Mesodermal cell (in vitro differentiated cells): ENCODE data around the gene G6PC2.
A peak's percentile ranks its signal among the peaks of the same experiment; 100 is the strongest.
"Not testable (repeated sequence)": the region's sequence is repeated elsewhere in the genome, so short reads cannot be mapped to it uniquely, and the experiment has no call there.

Experiments used
- H3K27ac ChIP-seq: 2 replicates; pipeline ENCODE4 v1.7.0; 2013; ENCODE audit warnings: mild to moderate bottlenecking, low read depth, low read length, moderate library complexity; ENCODE audit not compliant: severe bottlenecking
- H3K36me3 ChIP-seq: 2 replicates; pipeline ENCODE4 v1.7.1; 2013; ENCODE audit warnings: mild to moderate bottlenecking, low read length, moderate library complexity; ENCODE audit not compliant: control insufficient read depth, insufficient read depth
- H3K4me1 ChIP-seq: one replicate; pipeline ENCODE4 v1.7.1; 2013; ENCODE audit warnings: mild to moderate bottlenecking, low read length; ENCODE audit not compliant: insufficient read depth, control insufficient read depth, poor library complexity, severe bottlenecking
- H3K4me3 ChIP-seq: 2 replicates; pipeline ENCODE4 v1.7.0; 2013; ENCODE audit warnings: low read length, control low read depth, mild to moderate bottlenecking; ENCODE audit not compliant: insufficient read depth, poor library complexity, severe bottlenecking; ENCODE audit errors: extremely low read depth
- H3K9me3 ChIP-seq: 2 replicates; pipeline ENCODE4 v1.7.1; 2013; ENCODE audit warnings: mild to moderate bottlenecking, low read length, moderate library complexity; ENCODE audit not compliant: control insufficient read depth
- WGBS, 2 experiments: methylation state at CpG; one replicate each; pipeline ENCODE4 v1.1.5; 2013; ENCODE audit warnings: missing lambda C conversion rate in 2 of 2; ENCODE audit not compliant: insufficient coverage in 2 of 2; 5-methylcytosine and 5-hydroxymethylcytosine counted together

Gene G6PC2

DNA sequence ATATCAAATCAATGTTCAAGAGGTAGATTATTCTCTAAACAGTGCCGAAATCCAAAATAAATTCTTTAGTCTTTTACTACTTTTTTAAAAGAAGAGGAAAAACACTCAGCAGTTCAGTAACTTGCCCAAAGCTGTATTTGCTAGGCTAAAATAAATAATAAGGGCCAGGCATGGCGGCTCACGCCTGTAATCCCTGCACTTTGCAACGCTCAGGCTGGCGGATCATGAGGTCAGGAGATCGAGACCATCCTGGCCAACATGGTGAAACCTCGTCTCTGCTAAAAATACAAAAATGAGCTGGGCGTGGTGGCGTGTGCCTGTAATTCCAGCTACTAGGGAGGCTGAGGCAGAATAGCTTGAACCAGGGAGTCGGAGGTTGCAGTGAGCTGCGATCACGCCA, 18.9 kb upstream of the G6PC2 start:
- WGBS, 2 experiments = 96 to 97% methylated on average over 9 of the region's 12 CpGs
- not testable (repeated sequence) for H3K4me1 ChIP-seq, H3K27ac ChIP-seq, H3K9me3 ChIP-seq, H3K4me3 ChIP-seq
- H3K36me3 ChIP-seq = peaks cover 30% of the 10 kb centered on the region

DNA sequence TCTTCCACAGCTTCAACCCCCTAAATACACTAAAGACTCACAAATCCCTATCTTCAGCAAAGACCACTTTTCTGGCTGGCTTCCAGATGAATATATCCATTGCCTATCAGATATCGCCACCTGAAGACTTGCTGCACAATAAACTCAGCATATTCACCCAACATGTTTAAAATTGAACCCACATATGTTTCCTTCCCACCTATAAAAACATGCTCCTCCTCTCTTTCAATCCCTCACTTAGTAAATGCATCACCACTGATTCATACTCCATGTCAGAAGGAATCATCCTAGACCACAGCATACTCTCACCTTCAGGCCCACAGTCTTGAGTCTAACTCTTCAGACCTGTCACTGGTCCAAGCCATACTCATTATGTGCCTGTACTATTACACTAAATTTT, 16.1 kb upstream of the G6PC2 start:
- H3K4me1 ChIP-seq = no peaks in the 10 kb centered on the region
- H3K27ac ChIP-seq = no peak overlapping the region
- H3K36me3 ChIP-seq = peaks cover 43% of the 10 kb centered on the region
- H3K9me3 ChIP-seq = no peaks in the 10 kb centered on the region
- no peak overlapping the region for H3K4me3 ChIP-seq
- 100% methylated on average over 1 of the region's 1 CpG for WGBS, 2 experiments

DNA sequence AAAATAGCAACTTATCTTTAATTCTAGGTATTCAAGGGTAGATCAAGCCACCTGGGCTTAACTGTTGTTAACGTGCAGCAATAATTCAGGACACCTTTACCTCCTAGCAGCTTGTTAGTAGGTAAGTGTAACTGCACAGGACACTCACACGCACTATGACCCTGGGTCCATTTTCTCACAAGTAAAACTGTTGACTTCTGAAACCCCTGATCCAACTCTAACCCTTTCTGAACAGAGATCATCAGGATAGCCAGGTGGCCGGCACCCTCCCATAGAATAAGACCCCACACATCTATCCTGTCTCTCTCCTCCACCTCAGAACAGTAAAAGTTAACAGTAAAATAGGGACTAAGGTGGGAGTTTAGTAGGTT, 11.5 kb upstream of the G6PC2 start:
- WGBS, 2 experiments = 20 to 21% methylated on average over 1 to 2 of the region's 3 CpGs
- H3K4me1 ChIP-seq = no peaks in the 10 kb centered on the region
- peak overlapping the region; percentile 65 for H3K4me3 ChIP-seq
- H3K27ac ChIP-seq = no peak overlapping the region
- peaks cover 35% of the 10 kb centered on the region for H3K36me3 ChIP-seq
- no peaks in the 10 kb centered on the region for H3K9me3 ChIP-seq

DNA sequence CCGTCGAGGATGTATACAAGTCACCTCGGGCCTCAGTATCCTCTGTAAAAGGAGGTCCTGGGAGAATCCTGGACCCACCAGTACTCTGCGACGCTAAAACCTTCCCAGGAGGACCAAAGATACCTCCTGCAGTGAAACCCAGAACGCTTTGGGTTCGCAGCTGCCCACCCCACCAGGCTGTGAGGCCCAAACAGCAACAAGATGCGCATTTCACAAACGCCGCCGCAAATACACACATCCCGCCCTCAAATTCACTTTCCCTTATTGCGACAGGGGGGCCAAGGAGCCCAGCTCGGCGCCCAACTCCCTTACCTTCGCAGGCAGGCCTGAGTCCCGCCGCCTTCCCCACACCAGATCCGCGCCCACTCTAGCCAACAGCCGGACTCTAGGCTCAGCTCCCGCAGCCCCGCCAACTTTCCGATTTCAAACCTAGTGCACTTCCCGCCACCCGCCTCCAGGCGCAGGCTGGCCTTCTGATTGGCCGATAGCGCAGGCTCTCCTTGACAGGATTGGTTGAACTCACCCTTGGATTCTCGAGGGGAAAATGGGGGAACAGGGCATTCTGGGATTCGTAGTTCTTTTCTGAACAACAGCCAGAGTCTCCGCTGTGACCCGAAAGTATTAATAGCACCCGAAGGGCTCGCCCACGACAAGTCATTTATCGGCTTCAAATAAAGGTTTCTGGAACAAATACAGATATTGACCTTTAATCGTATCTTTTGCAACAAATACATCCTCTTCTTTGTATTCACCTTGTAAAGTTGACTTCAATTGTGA, 10.9 kb upstream of the G6PC2 start, which contains the start of gene SPC25:
SPC25 (minus strand) TSS at position 425 of the 777 bp plus-strand sequence. CDS start 911 bp downstream, outside the sequence.
- 0% methylated on average over 20 to 25 of the region's 38 CpGs for WGBS, 2 experiments
- no peaks in the 10 kb centered on the region for H3K9me3 ChIP-seq
- peaks cover 30% of the 10 kb centered on the region for H3K36me3 ChIP-seq
- no peak within 1 kb of the TSS for H3K27ac ChIP-seq
- peak within 1 kb of the TSS; percentile 65 for H3K4me3 ChIP-seq
- no peaks in the 10 kb centered on the region for H3K4me1 ChIP-seq

DNA sequence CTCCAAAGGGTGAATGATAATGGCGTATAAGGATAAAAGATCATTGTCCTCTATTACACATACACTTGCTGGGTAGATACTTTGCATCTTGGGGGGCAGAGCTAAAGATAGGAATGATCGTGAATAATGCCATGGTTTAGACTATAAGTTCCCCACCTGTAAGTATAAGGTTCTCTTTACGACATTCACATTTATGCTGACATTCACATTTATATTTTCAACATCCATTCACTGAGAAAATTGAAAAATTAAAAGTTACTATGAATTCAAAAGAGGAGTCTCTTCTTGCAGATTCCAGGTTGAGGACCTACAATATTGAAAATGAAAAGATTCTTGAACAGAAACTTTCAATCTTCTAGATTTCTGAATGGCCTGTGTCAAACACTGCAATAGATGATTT, 8.8 kb upstream of the G6PC2 start:
- Histone ChIP-seq H3K27ac (no peak overlapping the region), H3K9me3 (no peaks in the 10 kb centered on the region), H3K36me3 (peaks cover 12% of the 10 kb centered on the region), H3K4me3 (no peak overlapping the region), H3K4me1 (no peaks in the 10 kb centered on the region)
- no CpG with 5 or more reads among the region's 3 CpGs for WGBS, 2 experiments

DNA sequence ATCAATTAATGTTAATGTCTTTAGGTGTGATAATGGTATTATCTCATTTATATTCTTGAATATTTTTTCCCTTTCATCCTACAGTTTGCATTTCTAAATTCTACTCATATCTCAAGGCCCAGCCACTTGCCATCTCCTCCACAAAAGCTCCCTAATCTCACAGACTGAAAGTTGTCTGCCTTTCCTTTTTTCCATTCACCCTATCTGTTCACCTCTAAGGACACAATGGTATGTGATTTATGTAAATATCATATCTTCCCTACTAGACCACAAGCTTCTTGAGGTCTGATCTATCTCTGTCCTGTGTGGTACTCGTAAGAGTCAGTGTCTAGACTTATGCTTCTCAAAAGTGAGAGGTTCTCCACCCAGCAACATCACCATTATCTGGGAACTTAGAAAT, 7.0 kb upstream of the G6PC2 start:
- Histone ChIP-seq H3K36me3 (no peaks in the 10 kb centered on the region), H3K4me3 (no peak overlapping the region), H3K9me3 (no peaks in the 10 kb centered on the region), H3K27ac (no peak overlapping the region), H3K4me1 (no peaks in the 10 kb centered on the region)
- no CpG with 5 or more reads among the region's 1 CpG for WGBS, 2 experiments

DNA sequence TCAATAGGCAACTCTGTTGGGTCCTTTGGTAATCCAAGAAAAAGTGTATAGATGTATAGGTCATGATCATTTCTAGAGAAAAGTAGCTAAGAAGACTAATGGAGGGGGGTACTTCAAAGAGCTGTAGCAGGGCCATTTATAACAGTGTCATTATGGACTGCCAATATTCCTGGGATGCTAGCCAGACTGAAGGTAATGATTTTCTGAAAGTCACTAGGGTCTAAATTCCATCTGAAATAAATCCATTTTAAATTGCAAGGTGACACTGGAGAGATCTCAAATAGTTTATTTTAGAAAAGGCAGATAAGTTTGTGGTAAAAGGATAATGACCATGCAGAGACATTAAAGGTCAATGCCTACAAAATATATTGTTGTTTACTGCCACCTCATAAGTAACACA, 6.4 kb upstream of the G6PC2 start:
- Histone ChIP-seq H3K9me3 (no peaks in the 10 kb centered on the region), H3K27ac (no peak overlapping the region), H3K36me3 (no peaks in the 10 kb centered on the region), H3K4me3 (no peak overlapping the region), H3K4me1 (no peaks in the 10 kb centered on the region)

DNA sequence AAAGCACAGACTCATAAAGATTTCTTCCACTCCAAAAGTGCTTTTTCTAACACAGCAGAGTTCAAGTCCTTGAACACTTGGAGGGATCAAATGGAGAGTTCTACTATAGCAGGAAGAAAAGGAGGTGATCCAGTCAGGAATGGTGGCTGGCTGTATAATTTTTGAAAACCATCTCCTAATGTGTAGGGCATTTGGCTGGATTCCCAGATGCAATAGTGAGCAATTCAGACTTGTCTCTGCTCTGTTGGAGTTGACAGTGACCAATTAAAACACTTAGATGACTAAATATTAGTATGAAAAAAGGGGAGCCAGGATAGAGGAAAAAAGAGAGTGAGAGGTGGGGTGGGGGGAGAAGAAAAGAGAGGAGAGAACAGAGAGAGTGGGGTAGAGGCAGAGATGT, 5.3 kb upstream of the G6PC2 start:
- no peaks in the 10 kb centered on the region for H3K4me1 ChIP-seq
- H3K36me3 ChIP-seq = no peaks in the 10 kb centered on the region
- no peaks in the 10 kb centered on the region for H3K9me3 ChIP-seq
- no peak overlapping the region for H3K4me3 ChIP-seq
- H3K27ac ChIP-seq = no peak overlapping the region

DNA sequence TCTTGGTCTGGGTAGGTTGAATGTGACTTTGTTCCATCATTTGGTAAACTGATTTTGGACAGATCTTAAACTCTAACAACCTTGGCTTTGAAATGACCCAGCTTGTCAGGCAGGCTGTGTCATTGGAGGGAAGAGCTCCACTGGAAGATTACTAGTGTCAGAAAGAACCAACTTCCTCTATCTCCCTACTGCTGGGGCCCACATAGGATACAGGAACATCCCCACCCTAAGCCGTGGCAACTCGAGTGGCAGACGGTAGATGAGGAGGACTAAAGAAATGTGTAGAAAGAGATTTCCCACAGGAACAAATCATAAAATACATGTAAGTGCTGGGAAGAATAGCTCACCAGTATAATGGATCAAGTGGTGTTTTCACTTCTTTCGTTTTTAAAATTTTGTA, 4.3 kb upstream of the G6PC2 start:
- WGBS, 2 experiments = no CpG with 5 or more reads among the region's 4 CpGs
- Histone ChIP-seq H3K9me3 (no peaks in the 10 kb centered on the region), H3K4me1 (no peaks in the 10 kb centered on the region), H3K27ac (no peak overlapping the region), H3K4me3 (no peak overlapping the region), H3K36me3 (no peaks in the 10 kb centered on the region)

DNA sequence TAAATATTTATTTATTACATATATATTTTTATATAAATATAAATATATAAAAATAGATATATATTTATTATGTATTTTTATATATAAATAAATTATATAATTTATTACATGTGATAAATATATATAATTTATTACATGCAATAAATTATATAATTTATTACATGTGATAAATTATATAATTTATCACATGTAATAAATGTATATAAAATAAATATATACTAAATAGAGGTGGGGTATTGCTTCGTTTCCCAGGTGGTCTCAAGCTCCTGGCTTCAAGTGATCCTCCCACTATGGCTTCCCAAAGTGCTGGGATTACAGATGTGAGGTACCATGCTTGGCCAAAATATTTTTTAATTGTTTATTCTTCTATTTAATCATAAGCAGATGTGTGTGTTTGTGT, 3.6 kb upstream of the G6PC2 start:
- no CpG with 5 or more reads among the region's 1 CpG for WGBS, 2 experiments
- H3K4me3 ChIP-seq = no peak overlapping the region
- H3K27ac ChIP-seq = no peak overlapping the region
- H3K36me3 ChIP-seq = no peaks in the 10 kb centered on the region
- H3K4me1 ChIP-seq = no peaks in the 10 kb centered on the region
- no peaks in the 10 kb centered on the region for H3K9me3 ChIP-seq

DNA sequence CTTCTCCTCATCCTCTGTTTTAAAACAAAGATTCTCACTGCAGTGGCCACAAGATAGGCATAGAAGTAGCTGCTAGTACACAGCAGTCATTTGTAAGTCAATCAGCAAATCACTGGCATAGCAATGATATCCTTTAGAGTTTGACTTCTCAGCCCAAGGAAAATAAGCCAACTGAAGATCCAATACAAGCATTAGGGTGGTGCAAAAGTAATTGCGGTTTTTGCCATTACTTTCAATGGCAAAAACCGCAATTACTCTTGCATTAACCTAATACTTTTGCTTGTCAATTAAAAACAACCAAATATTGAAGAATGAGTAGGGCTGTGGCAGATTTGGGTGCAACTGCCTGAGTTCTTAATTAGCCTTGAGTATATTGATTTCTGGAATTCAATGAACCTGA, 2.8 kb downstream of the G6PC2 start:
- Histone ChIP-seq H3K4me3 (no peak overlapping the region), H3K4me1 (no peaks in the 10 kb centered on the region), H3K27ac (no peak overlapping the region), H3K36me3 (no peaks in the 10 kb centered on the region), H3K9me3 (no peaks in the 10 kb centered on the region)
- WGBS, 2 experiments = no CpG with 5 or more reads among the region's 2 CpGs
